HG02885 (cell line): ENCODE data around the gene ATP9B.
"Not testable (repeated sequence)": the region's sequence is repeated elsewhere in the genome, so short reads cannot be mapped to it uniquely, and the experiment has no call there.

Source experiments
- ATAC-seq: cut with Tn5 transposase; IDR thresholded peaks from one replicate; pipeline ENCODE4 v1.9.1; 2021; ENCODE audit warnings: mild to moderate bottlenecking; ENCODE audit not compliant: unreplicated experiment, poor library complexity

ATP9B gene

GRCh38 chr18:79069717-79070151 lies 540 bp downstream of the ATP9B start:
- ATAC-seq, result peak; percentile 22

GRCh38 chr18:79070486-79070885 lies 1.3 kb downstream of the ATP9B start:
- no peak for ATAC-seq

GRCh38 chr18:79071037-79071436 lies 1.8 kb downstream of the ATP9B start:
- ATAC-seq, result no peak

GRCh38 chr18:79071503-79072210 lies 2.5 kb downstream of the ATP9B start:
- ATAC-seq, result no peak

- not testable (repeated sequence) for ATAC-seq
Measured at GRCh38 chr18:79072655-79073054, 3.5 kb downstream of the ATP9B start.

GRCh38 chr18:79077181-79077580 lies 8.0 kb downstream of the ATP9B start:
- ATAC-seq, result no peak

GRCh38 chr18:79078791-79079190 lies 9.6 kb downstream of the ATP9B start:
- not testable (repeated sequence) for ATAC-seq

GRCh38 chr18:79092874-79093273 lies 23.7 kb downstream of the ATP9B start:
- no peak for ATAC-seq

GRCh38 chr18:79093986-79094385 lies 24.8 kb downstream of the ATP9B start:
- no peak for ATAC-seq

GRCh38 chr18:79095216-79095615 lies 26.0 kb downstream of the ATP9B start:
- no peak for ATAC-seq

GRCh38 chr18:79100944-79101343 lies 31.8 kb downstream of the ATP9B start:
- no peak for ATAC-seq

- no peak for ATAC-seq
Measured at GRCh38 chr18:79102886-79103285, 33.7 kb downstream of the ATP9B start.

GRCh38 chr18:79104137-79104536 lies 34.9 kb downstream of the ATP9B start:
- ATAC-seq, result no peak

GRCh38 chr18:79105455-79105854 lies 36.3 kb downstream of the ATP9B start:
- no peak for ATAC-seq

GRCh38 chr18:79106084-79106483 lies 36.9 kb downstream of the ATP9B start:
- no peak for ATAC-seq

GRCh38 chr18:79107886-79108285 lies 38.7 kb downstream of the ATP9B start:
- ATAC-seq, result no peak

- ATAC-seq, result no peak
Measured at GRCh38 chr18:79108549-79109215, 39.5 kb downstream of the ATP9B start.

GRCh38 chr18:79111483-79111882 lies 42.3 kb downstream of the ATP9B start:
- ATAC-seq, result no peak

GRCh38 chr18:79117385-79117784 lies 48.2 kb downstream of the ATP9B start:
- ATAC-seq, result no peak

- ATAC-seq, result no peak
Measured at GRCh38 chr18:79117788-79118187, 48.6 kb downstream of the ATP9B start.

GRCh38 chr18:79118797-79119196 lies 49.6 kb downstream of the ATP9B start:
- no peak for ATAC-seq
